Right renal pelvis (tissue), 4 donors: ENCODE results near the gene MPP2. TPM values are rescaled to one million over a fixed set of nuclear protein-coding genes. Genes with fewer than 3 reads are reported as not detected.
"Not testable (repeated sequence)": the region's sequence is repeated elsewhere in the genome, so short reads cannot be mapped to it uniquely, and the experiment has no call there.

ENCODE experiments used
- DNase-seq, 4 donors: peaks; one replicate each; pipeline ENCODE4 v3.0.0-alpha.2; 2013; ENCODE audit warnings: low read depth in 4 of 4, low spot score in 3 of 4, missing footprints in 1 of 4
- polyA plus RNA-seq, 4 donors: library from polyadenylated mRNA; unstranded; fragments of 120-200 nt; gene quantifications; one replicate each; pipeline ENCODE4 v1.2.1, GENCODE V29; 2013; ENCODE audit not compliant: insufficient read length in 4 of 4

The MPP2 gene
- polyA plus RNA-seq, 4 donors: 5.7 to 7.5 (median 5.9) TPM

DNA sequence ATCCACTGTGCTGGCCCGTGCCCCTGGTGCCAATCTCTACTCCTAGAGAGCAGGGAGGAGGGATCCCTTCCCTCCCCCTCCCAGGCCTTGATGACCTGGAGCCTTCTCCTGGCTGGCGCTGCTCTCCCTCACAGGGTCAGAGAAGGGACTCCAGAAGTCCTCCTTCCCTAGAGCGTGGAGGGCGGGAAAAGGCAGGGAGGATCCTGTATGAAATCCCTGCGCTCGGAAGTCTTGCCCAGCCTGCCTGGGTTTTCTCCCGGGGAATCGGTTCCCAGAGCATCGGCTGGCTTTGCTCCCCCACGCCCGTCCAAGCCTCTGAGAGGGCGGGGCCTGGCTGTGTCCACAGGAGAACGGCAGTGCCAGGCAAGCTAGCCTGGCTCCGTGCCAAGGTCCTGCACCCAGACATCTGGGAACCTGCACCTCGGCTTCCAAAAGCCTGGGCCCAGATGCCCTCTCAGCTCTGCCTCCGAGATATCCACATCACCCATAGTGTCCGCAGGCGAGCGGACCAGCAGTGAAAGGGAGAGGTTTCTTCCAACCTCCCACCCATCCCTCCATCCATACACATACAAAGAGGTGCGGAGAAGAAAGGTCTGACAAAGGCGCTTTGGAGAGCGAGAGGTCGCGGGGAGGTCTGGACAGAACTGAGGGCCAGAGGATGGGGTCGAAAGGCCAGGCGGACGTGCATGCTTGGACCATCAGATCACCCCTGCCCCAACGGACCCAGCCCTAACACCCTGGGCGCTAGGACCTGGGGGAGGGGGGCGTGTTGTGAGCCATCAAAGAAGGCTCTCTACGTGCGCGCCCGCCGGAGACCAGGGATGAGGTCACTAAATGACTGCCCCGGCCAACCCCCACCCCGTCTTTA is 1.1 kb downstream of the MPP2 start:
- DNase-seq: peak in 2 of 4 donors; percentile 51 to 65

DNA sequence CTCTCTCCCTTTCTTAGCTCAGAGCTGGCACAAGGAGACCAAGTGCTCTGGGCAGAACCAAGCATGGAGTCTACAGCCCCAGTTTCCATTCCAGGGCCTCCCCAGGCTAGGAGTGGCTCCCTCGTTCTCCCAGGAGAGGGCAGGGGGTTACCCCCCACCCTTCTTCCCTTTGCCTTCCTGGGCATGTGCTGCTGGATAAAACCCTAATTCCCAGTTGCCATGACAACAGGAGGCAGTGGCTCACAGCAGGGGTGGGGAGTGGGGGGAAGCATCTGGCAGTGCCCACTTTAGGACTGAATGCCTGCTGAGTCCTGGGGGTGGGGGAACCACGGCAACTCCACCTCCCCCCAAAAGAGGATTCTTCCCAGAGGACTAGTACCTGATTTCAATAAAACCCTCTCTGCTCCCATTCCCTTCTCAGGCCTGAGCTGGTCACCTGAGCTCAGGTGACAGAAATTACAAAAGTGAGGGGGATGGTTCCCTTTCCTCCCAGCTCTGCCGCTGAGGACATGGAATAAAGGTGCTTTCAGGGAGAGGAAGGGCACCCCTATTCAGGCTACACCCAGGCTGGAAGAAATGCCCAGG is 1.8 kb downstream of the MPP2 start:
- no peak for DNase-seq

DNA sequence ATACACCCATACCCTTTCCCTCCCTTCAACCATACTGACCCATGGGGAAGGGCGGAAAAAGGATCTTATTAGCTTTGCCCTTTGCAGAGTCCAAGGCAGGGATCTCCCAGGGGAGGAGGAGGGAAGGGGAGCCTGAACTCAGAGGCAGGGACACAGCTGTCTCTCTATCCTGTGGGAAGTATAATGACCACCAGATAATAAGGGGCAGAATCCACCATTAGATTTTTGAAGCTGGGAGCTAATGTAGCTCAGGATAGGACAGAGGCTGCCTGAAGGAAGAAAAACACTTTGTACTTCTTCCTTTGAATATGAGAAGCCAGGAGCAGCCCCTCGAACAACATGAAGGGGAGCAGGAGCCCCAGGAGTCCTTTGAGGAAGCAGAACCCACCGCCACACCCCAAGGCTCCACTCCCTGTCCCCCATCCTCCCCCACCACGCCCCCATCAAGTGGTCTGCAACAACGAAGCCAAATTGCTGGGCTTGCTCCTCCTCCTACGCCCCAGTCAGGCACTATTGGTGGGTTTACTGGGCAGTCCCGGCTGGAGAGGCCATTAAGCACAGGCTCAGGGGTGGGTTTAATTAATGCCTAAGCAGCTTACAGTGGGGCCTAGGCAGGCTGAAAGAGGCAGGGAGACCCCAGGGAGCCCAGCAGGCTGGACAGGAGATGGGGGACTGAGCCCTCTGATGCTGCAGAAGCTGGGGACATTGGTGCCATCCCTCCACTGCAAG is 5.3 kb downstream of the MPP2 start:
- no peak for DNase-seq

DNA sequence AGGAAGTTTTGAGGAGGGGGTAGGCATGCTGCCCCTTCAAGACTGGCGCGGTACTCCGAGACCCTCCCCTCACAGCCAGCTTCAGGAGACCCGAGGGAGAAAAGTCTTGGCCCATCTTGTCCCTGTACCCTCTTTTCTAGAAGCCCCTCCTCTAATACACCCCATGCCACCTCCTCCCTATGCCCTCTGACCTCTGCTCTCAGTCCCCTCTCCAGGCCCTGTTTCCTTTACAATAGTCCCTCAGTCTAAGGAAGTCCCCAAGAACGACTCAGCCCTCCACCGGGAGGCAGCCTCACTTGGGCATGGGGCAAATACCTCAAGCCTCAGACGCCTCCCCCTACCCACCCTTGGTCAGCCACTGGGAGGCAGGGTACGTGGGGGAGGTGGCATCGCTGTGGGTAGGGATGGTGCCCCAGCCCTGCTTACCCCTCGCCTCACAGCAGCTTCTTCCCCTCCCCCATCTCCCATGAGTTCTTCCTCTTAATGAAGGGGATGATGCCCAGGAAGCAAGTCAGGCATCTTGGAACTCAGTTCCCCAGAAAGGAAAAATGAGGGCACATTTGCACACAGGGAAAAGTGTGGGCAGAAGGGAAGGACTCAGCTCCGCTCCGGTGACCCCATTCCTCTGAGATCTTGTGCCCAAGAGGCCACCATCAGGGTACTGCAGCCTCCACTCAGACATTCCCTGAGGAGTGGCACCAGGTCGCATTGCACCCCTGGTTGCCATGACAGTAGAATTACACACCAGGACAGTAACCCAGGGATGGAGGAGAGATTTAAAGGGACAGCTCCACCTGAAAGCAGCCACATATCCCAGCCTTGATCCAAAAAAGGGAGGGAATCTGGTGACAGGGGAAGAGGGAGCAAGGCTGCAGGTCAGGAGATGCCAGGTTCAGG is 6.2 kb downstream of the MPP2 start:
- DNase-seq: no peak

DNA sequence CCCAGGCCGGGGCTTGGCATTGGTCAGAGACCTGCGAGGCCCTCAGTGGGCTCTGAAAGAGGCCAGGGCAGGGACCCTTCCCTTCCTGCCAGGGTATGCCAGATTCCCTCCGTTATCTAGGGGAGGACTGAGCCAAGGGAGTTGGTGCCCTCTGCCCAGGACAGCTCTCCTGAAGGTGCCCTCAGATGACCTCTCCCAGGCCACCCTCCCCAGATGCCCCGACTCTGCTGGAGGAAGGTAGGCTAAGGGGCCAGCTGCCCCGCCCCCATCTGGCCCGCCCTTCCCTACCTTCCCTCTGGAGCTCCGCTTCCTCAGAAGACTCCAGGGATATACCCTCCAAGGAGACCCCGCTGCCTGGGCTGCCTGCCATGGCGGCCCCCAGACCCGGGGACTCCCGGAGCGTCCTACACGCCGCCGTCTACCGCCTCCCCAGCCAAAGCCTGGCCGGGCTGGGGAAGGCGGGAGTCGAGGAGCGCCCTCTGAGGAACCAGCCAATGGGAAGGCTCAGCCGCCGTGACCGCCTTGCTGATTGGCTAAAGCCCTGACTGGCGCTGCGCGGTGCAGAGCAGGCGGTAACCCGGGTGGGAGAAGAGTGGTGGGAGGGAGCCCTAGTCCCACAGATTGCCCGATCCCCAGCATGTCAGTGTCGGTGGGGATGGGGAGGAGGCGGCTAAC is 7.0 kb downstream of the MPP2 start:
- DNase-seq: peak; percentile 66 to 84 (median 76)

DNA sequence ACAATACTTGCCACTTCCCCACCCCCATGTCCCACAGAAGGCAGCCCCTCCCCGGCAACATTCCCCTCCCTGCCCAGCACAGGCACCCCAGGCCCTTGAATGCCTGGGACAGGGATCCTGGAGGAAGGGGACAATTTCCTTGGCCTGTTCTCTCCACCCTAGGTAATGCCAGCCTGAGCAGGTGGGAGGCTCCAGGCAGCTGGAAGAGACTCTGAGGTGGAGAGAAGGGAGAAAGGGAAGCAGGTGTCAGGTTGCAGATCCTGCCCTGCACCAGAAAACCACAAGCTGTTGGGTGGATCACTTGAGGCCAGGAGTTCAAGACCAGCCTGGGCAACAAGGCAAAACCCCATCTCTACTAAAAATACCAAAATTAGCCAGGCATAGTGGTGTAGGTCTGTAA is 8.9 kb downstream of the MPP2 start:
- no peak for DNase-seq

DNA sequence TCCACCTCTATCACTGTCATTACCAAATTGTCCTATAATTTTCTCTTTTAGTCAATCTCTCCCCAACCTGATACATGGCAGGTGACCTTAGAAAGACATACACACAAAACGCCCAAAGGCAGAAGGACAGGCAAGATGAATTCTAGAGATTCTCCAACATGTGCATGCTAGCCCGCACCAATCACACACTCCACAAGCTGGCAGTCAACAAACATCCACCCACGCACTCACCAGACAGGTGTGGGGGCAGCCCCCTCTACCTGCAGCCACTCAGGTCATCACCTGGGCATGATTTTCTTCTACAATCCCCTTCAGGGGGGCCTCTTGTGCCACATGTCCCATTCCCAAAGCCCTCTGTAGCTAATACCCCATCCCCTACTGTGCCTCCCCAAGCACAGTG is 9.5 kb downstream of the MPP2 start:
- DNase-seq: no peak

DNA sequence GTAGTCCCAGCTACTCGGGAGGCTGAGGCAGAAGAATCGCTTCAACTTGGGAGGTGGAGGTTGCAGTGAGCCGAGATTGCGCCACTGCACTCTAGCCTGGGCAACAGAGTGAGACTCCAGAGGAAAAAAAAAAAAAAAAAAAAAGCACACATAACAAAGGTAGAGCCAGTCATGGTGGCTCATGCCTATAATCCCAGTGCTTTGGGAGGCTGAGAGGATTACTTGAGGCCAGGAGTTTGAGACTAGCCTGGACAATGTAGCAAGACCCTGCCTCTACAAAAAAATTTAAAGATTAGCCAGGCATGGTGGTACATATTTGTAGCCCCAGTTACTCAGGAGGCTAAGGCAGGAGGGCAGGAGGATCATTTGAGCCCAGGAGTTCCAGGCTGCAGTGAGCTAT is 12.8 kb downstream of the MPP2 start:
- not testable (repeated sequence) for DNase-seq

DNA sequence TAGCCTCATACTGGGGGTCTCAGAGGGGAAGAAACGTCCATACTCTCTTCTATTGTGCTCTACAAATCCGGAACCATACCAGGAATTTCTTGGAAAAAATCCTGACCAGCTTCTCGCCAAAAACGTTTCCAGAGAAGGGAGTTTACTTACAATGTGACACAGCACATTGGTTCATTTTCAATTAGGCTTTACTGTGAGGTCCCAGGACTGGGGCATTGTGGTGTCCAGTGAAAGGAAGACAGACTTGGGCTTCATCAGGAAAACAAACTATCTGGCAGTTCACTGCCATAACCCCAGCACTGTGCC is 14.7 kb downstream of the MPP2 start:
- no peak for DNase-seq

DNA sequence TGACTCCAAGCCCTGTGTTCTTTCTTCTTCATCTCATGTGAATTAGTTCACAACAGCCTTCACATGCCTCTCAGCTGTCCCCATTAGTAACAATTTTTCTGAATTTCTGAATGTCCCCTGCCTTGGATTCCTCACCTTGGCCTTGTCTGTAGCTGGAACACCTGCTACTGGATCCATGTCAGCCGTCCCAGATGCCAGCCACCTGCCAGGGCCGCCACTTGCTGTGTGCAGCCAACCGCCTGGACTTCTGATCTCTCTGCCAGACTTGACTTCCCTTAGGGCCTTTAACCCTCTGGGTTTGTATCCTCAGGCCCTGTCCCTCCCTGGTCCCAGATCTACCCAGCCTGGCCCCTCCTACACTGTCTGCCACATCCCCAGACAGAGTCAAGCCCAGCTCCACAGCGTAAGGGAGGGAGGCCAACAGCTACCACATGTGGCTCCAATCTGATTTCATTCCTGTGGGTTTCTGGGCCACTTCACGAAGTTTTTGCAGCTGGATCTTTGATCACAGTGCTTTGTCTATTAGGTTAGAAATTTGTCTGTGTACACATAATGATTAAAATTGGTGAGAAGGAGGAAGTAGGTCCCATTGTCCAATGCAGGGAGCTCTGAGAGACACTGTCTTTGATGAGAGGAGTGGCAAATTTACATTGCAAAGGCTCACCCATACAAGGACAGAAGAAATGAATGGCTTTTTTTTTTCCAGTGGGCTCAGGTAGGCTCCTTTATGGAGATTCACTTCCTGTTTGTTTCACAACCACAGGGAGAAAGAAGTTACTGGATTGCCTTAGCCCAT is 15.3 kb downstream of the MPP2 start:
- DNase-seq: no peak

DNA sequence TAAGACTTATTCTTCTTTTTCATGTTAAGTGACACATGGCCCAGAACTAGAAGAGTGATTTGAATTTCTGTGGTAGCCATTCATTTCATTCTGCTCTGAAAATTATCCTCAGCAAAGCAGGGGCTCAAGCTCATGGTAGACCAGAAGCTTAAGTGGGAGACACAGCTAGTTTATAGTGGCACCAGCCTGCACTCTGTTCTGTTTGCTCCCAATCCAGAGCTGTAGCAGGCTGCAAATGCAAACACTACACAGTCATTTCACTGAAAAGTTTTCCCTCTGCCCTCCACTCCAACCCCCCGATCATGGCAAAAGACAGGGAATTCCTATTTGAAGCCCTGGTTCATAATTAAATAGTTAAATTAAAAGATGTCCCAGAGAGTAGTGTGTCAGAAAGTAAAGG is 17.1 kb downstream of the MPP2 start:
- DNase-seq: no peak

DNA sequence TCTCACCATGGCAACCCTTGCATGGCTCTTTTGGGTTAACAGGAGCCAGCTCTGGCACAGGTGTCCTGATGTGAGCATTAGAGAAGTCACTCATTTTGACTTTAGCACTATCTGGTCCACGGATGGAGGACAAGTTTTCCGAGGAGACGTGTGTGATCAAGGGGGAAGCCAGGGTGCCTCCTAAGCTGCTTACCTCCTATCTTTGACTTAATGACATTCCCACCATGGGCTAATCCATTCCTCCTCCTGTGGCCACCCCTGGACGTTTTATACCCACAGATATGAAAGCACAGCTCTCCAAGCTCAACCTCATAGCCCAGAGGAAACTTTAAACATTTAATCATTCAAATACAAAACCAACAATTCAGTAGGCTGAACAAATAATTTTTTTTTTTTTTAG is 18.8 kb downstream of the MPP2 start:
- DNase-seq: no peak

DNA sequence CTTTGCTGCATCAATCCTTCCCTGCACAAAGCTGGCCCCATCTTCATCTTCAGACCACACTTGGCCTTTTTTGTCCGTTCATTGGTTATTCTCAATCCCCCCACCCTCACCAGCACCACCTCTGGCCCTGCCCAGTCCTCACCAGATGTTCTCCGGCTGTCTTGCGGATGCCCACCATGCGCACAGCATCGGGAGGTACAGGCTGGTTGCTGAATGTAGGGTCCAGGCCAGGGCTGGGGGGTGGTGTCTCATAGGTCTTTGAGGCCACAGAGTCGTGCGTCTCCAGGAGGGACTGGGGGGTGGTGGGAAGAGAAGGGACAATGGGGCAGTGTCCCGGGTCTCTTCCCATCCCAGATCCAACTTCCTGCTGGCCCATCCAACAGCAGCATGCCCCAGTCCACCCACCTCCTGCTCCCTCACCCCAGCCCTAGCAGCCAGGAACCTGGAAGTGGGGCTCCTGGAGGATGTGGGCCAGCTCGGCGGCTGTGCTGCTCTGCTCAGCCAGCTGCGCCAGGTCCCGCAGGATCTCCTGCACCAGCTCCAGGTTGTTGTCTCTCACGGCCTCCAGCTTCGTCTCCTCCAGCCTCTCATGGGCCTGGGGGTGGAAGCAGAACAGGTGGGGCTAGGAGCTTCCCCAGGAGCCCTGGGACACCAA is 24.4 kb downstream of the MPP2 start:
- DNase-seq: no peak

DNA sequence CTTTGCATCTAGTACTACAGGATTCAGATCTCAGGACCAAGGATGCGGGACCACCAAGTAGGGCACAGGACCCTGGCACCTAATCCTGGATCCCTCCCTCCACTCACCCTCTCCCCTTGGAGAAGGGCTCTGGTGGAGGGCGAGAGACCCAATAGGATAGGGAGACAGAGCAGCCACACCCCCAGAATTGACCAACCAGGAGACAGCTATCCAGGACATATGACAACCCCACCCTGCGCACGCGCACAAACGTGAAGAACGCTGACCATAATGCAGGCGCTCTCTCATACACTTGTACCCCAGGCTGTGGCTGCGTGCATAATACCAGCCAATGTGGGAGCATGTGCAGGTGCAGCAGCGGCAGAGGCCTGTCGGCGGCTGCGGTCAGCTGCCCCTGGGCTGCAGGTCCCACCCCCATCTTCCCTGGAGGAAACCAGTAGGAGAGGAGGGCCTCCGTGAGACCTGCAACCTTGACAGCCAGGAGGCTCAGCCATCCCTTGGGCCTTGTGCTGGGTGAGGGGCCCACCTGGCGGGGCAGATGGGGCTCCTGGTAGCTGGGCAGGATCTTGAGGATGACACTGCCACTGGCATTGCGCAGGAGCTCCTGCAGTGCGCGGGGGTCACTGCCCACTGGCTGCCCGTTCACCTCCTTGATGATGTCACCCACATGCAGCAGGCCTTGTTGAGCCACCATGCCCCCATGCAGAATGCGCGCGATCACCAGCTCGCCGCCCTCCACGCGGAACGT is 25.4 kb downstream of the MPP2 start:
- no peak for DNase-seq

DNA sequence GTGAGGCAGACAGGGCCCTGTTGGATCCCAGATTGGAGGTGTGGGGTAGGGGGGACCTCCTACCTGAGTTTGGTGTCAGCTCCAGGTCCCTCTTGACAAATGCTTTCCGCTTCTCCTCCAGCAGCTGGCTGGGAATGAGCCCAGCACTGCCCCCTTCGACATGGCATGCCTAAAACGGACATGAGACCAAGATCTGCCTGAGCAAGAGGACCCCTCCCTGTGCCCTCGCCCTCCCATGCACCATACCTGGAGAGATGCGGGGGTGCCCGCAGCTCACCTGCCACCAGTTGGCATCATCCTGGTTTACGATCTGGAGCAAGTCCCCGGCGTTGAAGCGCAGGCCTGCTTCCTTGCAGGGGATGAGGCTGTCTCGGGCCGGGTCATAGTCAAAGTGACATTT is 26.2 kb downstream of the MPP2 start:
- no peak for DNase-seq

DNA sequence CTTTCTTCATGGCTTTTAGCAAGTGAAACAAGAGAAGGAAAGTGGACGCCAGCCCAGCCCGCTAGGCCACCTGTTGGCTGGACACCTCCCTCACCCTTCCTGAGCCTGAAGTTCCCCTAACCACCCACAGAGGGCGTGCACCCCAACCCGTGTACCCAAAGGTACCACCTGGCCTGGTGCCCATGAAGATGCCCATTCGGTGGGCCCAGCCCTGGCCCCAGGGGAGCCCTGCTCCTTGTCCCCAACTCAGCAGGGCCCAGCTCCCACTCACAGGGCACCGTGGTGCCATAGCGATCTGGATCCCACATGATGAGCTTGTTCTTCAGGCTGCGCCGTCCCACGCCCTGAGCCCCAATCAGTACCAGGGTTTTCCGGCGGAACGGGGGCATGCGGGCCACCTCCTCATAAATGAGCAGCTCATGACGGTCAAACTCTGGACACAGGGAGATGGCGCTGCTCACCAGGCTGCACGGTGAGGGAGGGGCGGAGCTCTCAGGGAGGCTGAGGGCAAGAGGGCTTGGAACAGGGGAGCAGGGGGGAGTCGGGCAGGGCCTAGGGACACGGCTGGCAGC is 26.8 kb downstream of the MPP2 start:
- DNase-seq: peak; percentile 39 to 64 (median 46)

DNA sequence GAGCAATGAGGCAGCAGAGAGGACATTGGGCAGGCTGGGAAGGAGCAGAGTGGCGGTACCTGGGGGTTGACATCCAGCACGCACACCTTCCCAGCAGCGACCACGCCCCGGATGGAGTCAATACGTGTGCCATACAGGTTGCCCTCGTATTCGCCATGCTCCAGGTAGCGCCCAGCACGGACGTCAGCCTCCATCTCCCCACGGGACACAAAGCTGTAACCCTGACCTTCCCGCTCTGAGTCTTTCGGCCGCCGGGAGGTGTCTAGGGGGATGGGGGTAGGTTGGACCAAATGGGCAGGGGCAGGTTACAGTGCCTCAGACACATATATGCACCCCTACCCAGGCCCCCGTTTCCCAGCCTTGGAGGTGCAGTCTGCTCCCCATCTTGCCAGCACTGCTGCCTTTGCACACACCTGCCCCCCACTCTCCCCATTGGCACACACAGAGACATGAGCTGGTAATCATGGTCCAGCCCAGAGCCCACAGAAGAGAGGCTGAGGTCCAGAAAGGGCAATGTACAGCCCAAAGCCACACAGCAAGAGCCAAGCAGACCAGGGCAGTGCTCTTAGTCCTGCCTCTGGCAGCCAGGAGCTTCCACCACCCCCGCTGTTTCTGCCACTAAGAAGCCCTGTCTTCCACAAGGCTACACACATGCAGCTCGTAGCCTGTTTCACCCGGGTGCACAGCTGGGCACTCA is 27.5 kb downstream of the MPP2 start:
- DNase-seq: no peak
